PC-9 (cell line): ENCODE data around the gene TRIM44.

Experiments
- EZH2 ChIP-seq: fragments of 200-600 bp; sonication (generic); IDR thresholded peaks from 2 replicates; pipeline ENCODE4 v1.8.0; 2017; ENCODE audit warnings: antibody characterized with exemption, low read depth
- TF ChIP-seq, protein P1 (sequence below): fragments of 200-600 bp; sonication (generic); conservative IDR thresholded peaks from 2 replicates; pipeline ENCODE4 v1.6.1; 2017; ENCODE audit warnings: mixed run types, antibody characterized with exemption, mild to moderate bottlenecking, moderate library complexity

DNA sequence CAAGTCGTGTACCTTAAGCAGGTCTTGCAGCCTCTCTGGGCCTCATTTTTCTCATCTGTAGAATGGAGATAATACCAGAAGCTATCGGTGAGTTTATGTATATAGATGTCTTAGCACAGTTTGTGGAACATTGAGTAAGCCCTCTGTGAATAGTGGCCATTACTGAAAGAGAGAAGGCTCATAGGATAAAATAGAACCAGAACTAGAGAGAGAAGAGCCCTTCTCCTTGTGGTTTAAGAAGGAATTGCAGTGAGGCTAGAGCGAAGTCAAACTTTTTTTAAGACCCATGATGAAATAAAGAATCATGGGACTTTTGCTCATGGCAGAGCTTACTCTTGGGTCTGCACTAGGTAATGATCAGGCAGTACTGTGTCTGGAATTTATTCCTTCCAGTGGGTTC, 137.1 kb downstream of the TRIM44 start:
- TF ChIP-seq, protein P1, sequence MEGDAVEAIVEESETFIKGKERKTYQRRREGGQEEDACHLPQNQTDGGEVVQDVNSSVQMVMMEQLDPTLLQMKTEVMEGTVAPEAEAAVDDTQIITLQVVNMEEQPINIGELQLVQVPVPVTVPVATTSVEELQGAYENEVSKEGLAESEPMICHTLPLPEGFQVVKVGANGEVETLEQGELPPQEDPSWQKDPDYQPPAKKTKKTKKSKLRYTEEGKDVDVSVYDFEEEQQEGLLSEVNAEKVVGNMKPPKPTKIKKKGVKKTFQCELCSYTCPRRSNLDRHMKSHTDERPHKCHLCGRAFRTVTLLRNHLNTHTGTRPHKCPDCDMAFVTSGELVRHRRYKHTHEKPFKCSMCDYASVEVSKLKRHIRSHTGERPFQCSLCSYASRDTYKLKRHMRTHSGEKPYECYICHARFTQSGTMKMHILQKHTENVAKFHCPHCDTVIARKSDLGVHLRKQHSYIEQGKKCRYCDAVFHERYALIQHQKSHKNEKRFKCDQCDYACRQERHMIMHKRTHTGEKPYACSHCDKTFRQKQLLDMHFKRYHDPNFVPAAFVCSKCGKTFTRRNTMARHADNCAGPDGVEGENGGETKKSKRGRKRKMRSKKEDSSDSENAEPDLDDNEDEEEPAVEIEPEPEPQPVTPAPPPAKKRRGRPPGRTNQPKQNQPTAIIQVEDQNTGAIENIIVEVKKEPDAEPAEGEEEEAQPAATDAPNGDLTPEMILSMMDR, result peak; percentile 54
- no peak for TF ChIP-seq EZH2
